ENCODE data around the gene PRDM16.

GRCh38 chr1:3094863-3095780 is 26.1 kb downstream of the PRDM16 start:
- no peak for TF ChIP-seq POLR2A (IDR thresholded peaks at IDR 0.05)
- TF ChIP-seq CTCF (IDR thresholded peaks at IDR 0.05): no peak
